GM08714 (cell line): Measurements from ENCODE around the gene CDKAL1.

Source experiments
- H3K4me3 ChIP-seq: fragments of 200-500 bp; sonication (Bioruptor generic); 2 replicates; pipeline ENCODE4 v1.5.1; 2014; ENCODE audit warnings: mild to moderate bottlenecking, low read length, inconsistent platforms
- ZNF274 ChIP-seq: IDR thresholded peaks from 2 replicates; pipeline ENCODE4 v1.6.1; 2012; ENCODE audit warnings: mild to moderate bottlenecking, low read depth, low read length

The CDKAL1 gene

DNA sequence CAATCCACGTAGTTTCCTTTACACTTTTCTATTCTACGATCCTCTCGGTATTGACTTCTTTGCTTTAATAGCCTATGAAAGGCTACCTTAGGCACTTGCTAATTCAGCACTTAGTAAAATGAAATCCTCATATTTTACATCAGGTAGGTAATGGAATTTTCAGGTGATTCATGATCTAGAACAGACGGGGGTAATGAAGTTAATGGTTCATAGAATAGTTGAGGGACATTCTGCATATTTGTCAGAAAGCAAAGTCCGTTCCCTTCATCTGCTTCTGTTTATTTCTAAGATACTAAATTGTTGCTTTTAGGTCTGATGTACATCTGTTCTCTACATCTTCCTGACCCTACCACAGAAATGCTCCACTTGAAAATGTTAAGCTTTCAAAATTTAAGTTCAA lies 431.7 kb downstream of the CDKAL1 start:
- H3K4me3 ChIP-seq: no peak overlapping the region
- TF ChIP-seq ZNF274: no peak

DNA sequence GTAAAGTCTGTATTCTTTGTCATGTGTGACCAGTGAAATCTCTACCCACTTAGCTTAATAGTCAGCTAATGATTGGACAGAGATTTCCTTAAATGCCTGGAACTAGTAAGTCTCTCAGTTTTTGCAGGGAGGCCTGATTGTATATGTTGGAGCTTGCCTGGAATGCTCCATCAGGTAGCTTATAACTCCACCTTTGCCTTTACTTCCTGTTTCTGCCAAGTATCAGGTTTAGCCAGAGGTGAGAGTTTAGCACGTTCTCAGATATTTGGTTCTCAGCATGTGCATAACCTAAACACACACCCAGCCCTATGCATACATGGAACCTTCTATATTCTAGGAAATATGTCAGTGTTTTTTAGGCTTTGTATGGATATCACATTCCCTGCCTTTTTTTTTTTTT lies 435.3 kb downstream of the CDKAL1 start:
- no peak for TF ChIP-seq ZNF274
- no peak overlapping the region for H3K4me3 ChIP-seq

DNA sequence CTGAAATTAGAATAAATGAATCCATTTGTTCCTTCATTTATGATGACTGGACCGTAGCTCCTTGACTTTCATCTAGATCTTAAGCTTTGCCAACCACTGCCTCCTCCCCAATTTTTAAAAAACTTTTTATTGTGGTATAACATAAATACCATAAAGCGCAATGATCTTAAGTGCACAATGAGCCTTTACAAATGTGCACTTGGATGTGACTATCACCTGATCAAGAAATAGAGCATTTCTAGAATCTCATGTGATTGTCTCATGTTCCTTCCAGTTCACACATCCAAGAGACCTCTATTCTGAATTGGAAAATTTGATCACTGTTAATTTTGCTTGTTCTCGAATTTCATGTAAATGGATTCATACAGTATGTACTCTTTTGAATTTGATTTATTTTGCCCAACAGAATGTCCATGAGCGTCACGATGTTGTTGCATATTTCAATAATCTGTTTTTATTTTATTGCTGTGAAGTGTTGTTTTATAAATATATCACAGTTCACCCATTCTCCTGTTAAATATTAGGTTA lies 442.2 kb downstream of the CDKAL1 start:
- no peak for TF ChIP-seq ZNF274
- no peak overlapping the region for H3K4me3 ChIP-seq

DNA sequence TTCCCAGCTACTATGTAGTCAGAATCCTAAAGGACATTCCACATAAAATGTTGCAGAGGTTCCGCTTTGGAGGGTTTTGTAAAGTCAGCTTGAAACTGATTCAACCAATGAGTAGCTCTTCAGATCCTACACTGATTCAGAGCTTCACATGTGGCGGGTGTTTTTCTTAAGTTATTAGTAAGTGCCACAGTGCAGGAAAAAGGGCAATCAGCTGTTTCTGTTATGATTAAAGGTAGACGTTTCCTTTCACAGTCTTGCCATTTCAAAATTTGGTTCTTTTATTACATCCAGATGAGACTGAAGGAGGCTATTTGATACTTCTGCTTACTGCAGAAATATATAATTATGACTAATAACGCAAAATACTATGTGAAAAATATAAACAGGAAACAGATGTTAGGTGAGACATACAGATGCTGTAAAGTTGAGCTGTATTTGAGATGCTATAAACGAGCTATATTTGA lies 443.9 kb downstream of the CDKAL1 start:
- H3K4me3 ChIP-seq: no peak overlapping the region
- TF ChIP-seq ZNF274: no peak

DNA sequence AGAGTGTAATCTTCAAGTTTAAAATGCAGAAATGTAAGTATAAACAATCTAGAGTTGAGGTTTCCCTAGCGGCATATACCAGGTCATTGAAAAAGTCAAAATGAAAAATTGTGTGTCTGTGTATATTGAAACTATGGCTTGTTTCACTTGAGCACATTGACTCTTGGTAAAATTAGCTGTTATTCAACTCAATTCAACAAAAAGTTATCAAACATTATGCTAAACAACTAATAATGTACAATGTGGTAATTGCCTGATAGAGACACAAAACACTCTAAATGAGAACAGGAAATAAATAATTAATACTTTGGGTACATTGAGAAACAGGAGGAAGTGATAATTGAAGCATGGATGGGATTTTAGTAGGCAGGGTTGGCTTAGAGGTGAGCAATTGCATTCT lies 444.8 kb downstream of the CDKAL1 start:
- no peak overlapping the region for H3K4me3 ChIP-seq
- no peak for TF ChIP-seq ZNF274

DNA sequence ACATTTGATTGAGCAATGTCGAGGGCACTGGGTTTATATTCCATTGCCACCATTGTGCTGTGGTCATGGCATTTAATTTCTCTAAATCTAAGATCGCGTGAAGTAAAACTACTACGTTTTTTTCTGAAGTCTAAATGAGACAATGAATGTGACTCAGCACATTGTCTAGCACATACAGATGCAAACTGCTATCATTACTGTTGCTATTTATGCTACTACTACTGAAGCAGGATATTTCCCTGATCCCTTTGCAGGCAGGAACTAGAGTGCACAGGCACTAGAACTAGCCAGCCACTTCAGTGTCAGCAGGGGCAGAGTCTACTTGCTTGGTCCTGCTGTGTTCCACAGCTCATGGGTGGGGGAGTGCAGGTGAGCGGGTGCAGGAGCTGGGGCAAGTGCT lies 449.7 kb downstream of the CDKAL1 start:
- TF ChIP-seq ZNF274: no peak
- H3K4me3 ChIP-seq: no peak overlapping the region

DNA sequence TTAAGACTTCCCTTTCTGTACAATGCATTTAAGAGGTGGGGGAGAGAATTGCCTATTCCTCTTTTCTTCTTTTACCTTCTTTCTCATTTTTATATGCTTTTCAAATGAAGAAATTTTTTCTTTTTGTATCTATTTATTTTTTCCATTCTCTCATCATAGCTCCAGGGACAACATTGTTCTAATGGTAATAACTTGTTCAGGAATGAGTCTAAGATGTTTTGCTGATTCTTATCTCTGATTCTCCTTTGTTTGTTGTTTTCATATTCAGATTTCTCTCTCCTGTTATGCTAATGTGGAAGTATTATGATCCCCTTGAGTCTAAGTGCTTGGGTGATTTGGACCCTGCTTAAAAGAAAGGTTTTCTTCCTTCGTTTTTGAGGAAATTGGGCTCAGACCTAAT lies 451.6 kb downstream of the CDKAL1 start:
- H3K4me3 ChIP-seq: no peak overlapping the region
- no peak for TF ChIP-seq ZNF274

DNA sequence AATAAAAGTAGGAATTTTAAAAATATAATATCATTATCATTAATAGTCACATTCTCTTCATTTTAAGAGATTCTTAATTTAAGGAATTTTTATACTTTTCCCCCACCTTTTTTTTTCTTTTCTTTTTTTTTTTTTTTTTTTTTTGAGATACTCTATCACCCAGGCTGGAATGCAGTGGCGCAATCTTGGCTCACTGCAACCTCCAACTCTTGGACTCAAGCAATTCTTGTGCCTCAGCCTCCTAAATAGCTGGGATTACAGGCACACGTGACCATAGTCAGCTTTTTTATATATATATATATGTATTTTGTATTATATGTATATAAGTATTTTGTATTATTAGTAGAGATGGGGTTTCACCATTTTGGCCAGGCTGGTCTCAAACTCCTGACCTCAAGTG lies 457.7 kb downstream of the CDKAL1 start:
- H3K4me3 ChIP-seq: no peak overlapping the region
- TF ChIP-seq ZNF274: no peak

DNA sequence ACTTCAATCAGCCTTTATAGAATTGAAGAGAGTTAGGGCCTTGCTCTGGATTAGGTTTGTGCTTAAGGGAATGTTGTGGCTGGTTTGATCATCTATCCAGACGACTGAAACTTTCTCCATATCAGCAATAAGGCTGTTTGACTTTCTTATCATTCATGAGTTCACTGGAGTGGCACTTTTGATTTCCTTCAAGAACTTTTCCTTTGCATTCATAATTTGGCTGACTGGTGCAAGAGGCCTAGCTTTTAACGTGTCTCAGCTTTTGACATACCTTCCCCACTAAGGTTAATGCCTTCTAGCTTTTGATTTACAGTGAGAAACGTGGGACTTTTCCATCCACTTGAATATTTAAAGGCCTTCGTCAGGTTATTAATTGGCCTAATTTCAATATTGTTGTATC lies 461.8 kb downstream of the CDKAL1 start:
- H3K4me3 ChIP-seq: no peak overlapping the region
- TF ChIP-seq ZNF274: no peak

DNA sequence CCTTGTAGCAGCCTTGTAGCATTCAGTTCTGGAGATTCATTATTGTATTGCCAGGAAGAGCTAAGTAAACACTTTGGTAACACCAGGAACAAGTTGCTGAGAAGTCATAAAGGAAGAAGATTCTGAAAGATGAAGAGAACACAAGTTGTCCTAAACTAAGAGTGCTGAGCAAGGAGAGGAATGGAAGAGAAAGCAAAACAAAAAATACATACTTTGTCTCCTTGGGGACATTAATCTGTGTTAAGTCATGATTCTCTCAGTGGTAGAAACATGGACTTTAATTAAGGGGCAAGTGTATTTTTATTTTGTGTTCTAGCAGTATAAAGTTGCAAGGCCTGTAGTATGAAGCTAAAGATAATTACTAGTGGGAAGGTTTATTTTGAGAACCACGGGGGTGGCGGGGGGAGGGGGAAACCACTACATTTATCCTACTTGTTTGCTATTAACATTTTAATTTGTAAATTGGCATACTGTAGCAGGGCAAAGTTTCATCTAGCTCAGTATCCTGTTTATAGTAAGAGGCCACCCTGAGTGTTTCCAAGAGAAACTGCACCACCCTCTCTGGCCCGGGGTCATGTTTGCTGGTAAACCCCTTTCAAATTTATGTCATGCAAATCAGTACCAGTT lies 463.0 kb downstream of the CDKAL1 start:
- TF ChIP-seq ZNF274: no peak
- H3K4me3 ChIP-seq: no peak overlapping the region

DNA sequence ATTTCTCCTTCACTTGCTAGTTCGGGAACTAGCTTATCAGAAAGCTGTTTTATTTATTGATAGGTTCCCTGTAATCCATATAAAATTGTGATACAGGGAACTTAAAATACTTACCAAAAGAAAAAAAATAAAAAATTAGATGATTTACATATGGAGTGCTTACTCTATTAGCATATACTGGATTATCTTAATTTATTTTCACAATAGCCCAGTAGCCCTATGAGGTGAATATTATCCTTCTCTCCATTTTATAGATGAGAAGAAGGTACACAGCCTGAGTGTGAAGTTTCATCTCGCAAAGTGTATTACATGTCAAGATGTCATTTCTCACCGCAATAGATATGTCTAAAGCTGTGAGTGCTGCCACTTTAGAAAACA lies 463.5 kb downstream of the CDKAL1 start:
- no peak for TF ChIP-seq ZNF274
- no peak overlapping the region for H3K4me3 ChIP-seq

DNA sequence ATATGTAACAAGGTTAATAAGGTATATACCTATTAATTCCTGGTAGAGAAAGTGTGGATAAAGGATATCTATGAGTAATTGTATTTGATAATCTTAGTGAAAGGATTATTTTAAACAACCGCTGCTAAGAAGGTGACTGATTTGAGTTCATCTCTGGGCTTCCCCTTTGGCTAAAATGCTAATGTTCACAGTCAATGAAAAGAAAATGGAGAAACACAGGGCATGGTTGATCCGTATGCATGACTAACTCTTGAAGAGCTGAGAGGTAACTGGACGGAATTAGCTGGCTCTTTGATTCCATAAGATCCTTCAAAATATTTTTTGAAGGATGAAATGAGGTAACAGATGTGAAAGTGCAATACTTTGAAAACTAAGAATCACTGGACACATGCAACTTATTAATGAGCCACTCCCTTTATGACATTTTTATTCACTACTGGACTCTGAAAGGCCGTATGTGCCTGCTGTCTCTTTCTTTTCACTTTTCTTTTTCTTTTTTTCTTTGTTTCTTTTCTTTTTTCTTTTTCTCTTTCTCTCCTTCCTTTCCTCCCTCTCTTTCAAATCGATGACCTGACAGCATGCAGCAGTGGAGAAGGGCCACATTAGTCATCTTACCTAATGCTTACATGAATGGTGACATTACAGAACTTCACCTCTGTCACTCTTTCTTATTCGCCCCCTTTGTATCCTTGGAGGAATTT lies 464.6 kb downstream of the CDKAL1 start:
- no peak overlapping the region for H3K4me3 ChIP-seq
- no peak for TF ChIP-seq ZNF274

DNA sequence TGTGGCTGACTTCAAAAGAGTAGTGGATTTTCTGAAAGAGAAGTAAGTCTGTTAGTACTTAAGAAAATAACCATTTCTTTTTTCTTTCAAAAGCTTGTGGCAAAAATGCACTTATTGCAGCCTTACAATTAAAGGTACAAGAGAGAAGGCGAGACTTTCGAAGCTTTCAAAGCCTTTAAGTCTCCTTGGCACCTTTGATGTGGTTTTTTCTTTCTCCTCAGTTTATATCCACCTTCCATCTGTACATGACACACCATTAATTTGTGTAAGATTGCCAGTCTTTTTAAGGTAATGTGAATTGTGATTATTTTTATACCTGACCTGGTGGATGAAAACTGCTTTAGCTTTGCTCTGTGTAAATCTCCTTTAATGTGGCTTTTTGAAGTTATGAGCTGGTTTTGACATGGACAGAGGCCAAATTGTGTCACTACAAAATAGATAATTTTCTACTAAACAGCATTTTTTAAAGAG lies 466.1 kb downstream of the CDKAL1 start:
- TF ChIP-seq ZNF274: no peak
- H3K4me3 ChIP-seq: no peak overlapping the region

DNA sequence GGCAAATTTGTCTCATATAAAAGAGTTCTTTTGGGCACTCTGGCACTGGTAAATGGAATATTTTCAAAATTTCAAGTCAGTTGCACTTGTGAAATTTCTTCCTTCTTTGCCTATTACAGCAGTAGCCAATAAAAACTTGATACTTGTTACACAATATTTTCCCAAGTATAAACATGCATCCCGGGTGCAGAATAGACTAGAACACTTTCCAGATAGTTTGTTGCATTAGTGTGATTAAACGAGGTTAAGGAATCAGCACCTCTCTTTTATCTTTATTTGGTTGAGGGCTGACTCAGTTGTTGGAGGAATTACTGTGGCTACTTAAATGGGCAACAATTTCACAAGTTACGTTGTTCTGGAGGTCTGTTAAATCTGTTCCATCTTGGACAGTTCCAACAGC lies 467.5 kb downstream of the CDKAL1 start:
- H3K4me3 ChIP-seq: no peak overlapping the region
- no peak for TF ChIP-seq ZNF274
